ENCODE measurements around the gene SPOPL. TPM values are rescaled to one million over a fixed set of nuclear protein-coding genes. Genes with fewer than 3 reads are reported as not detected.

Gene SPOPL
- total RNA-seq, 1 experiment from 2014 or later: 21.8 TPM

- Histone ChIP-seq H3K27ac (ENCODE audit: low read length) (no peak overlapping the region), H3K27me3 (ENCODE audit: control insufficient read depth, insufficient read depth, low read length) (no peaks in the 10 kb centered on the region; the same call in 1 of the 2 replicates), H3K4me3 (ENCODE audit: low read depth in 2 of 2, low read length in 2 of 2) (no peak overlapping the region), H3K36me3 (ENCODE audit: control insufficient read depth, insufficient read depth, low read length) (no peaks in the 10 kb centered on the region), H3K9me3 (ENCODE audit: control insufficient read depth, insufficient read depth, low read depth, low read length) (no peaks in the 10 kb centered on the region), H3K4me1 (ENCODE audit: control insufficient read depth, insufficient read depth, low read length) (no peaks in the 10 kb centered on the region)
- ChIA-PET POLR2A (no interaction called here), CTCF (no interaction called here)
- TF ChIP-seq POLR2AphosphoS5 (IDR thresholded peaks at IDR 0.05; ENCODE audit: low read depth, low read length): no peak
- TF ChIP-seq CTCF (IDR thresholded peaks at IDR 0.05): no peak
- no peak for TF ChIP-seq REST (IDR thresholded peaks at IDR 0.05; ENCODE audit: insufficient read depth in 1 of 2, low read depth in 2 of 2, low read length in 1 of 2)
- TF ChIP-seq TCF7L2 (IDR thresholded peaks at IDR 0.05; ENCODE audit: low read depth, low read length): no peak
- no peak for TF ChIP-seq SIN3A (IDR thresholded peaks at IDR 0.05; ENCODE audit: borderline replicate concordance, insufficient read depth, low read depth, low read length)
- in situ Hi-C loops (cut with HindIII; ENCODE audit: low pct_unique_long_range_greater_than_20kb, low sequenced_read_pairs) (no loop called here), intact Hi-C loops (cut with micrococcal nuclease; ENCODE audit: unreplicated experiment) (no loop called here)
- no peak for ATAC-seq
- BruUV-seq (replicated peaks): no TSS peak
- DNase-seq (ENCODE audit: low read depth, low spot score): no peak
Measured at GRCh38 chr2:138622613-138623012, 121.0 kb downstream of the SPOPL start.

Data from Panc1 (cell line).